Activated CD4-positive, alpha-beta T cell treated with anti-CD3 and anti-CD28 coated beads, Interleukin-2, amount 10 ng/mL, durations not matched to agents 7 days and 5 days (primary cell): ENCODE measurements around the gene APRT. TPM values are rescaled to one million over a fixed set of nuclear protein-coding genes. Genes with fewer than 3 reads are reported as not detected.
"Not testable (repeated sequence)": the region's sequence is repeated elsewhere in the genome, so short reads cannot be mapped to it uniquely, and the experiment has no call there.

Source experiments
- CTCF ChIA-PET: fragments of 350-600 bp; sonication (Branson Sonifier 250); formaldehyde crosslinking; loops from one replicate; lab custom pipeline; 2021; ENCODE audit warnings: antibody characterized with exemption; lab: Charles Lee
- POLR2A ChIA-PET: fragments of 350-600 bp; sonication (Branson Sonifier 250); formaldehyde crosslinking; loops from one replicate; lab custom pipeline; 2021; ENCODE audit warnings: antibody characterized with exemption; lab: Charles Lee
- DNase-seq: peaks from one replicate; pipeline ENCODE4 v3.0.0-alpha.2; 2020
- H3K27ac Mint-ChIP-seq: one replicate; pipeline ENCODE4 v1.8.0; 2021; ENCODE audit warnings: mild to moderate bottlenecking, moderate library complexity, mixed read lengths
- H3K27me3 Mint-ChIP-seq: one replicate; pipeline ENCODE4 v1.8.0; 2021; ENCODE audit warnings: mixed read lengths
- H3K36me3 Mint-ChIP-seq: one replicate; pipeline ENCODE4 v1.8.0; 2021; ENCODE audit warnings: low read depth, mixed read lengths
- H3K4me1 Mint-ChIP-seq: one replicate; pipeline ENCODE4 v1.8.0; 2021; ENCODE audit warnings: mixed read lengths
- H3K4me3 Mint-ChIP-seq: one replicate; pipeline ENCODE4 v1.8.0; 2021; ENCODE audit warnings: mild to moderate bottlenecking, moderate library complexity, mixed read lengths
- H3K9me3 Mint-ChIP-seq: one replicate; pipeline ENCODE4 v1.8.0; 2021; ENCODE audit warnings: mixed read lengths
- total RNA-seq, 2 experiments: library from RNA; stranded (reverse); gene quantifications; one replicate each; pipeline ENCODE4 v1.2.3, GENCODE V29; 2021

Gene APRT
- total RNA-seq, 2 experiments from 2014 or later, result 86.2 to 112 TPM

DNA sequence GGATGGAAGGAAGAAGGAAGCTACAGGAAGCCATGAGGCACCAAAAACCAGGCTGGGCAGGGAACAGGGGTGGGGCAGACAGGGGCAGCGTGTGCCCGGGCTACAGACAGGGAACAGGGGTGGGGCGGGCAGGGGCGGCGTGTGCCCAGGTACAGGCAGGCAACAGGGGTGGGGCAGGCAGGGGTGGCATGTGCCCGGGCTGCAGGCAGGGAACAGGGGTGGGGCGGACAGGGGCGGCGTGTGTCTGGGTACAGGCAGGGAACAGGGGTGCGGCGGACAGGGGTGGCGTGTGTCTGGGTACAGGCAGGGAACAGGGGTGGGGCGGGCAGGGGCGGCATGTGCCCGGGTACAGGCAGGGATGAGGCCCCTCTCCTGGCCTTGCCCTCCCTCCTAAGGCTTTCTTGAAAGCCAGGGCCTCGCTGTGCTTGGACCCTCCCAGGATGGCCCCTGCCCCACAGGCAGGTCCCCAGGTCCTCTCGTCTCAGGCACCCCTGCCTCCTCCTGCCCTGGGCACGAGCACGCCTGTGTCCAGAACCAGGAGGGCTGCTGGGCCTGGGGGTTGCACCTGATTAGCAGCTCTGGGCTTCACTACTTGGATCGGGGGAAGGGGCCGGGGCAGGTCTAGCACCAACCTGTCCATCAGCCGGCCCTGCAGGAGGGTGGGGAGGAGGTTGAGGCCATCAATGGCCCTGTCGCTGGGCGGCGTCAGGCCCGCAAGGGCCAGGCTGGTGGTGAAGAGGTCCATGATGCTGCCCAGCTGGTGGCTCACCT, 14.5 kb upstream of the APRT start:
- no peaks in the 10 kb centered on the region for H3K4me1 Mint-ChIP-seq
- POLR2A ChIA-PET, result no interaction called here

DNA sequence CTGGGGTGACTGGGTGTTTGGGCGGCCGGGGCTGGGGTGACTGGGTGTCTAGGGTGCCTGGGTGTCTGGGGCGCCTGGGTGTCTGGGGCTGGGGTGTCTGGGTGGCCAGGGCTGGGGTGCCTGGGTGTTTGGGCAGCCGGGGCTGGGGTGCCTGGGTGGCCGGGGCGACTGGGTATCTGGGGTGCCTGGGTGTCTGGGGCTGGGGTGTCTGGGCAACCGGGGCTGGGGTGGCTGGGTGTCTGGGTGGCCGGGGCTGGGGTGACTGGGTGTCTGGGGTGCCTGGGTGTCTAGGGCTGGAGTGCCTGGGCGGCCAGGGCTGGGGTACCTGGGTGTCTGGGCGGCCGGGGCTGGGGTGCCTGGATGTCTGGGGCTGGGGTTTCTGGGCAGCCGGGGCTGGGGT, 13.4 kb upstream of the APRT start:
- POLR2A ChIA-PET, result no interaction called here
- Mint-ChIP-seq H3K4me1 (no peaks in the 10 kb centered on the region), H3K27ac (no peak overlapping the region), H3K4me3 (no peak overlapping the region), H3K27me3 (no peaks in the 10 kb centered on the region), H3K9me3 (no peaks in the 10 kb centered on the region), H3K36me3 (no peaks in the 10 kb centered on the region)
- CTCF ChIA-PET, result no interaction called here
- DNase-seq, result no peak

More for the DNA sequence above, 14.5 kb upstream of the APRT start:
- Mint-ChIP-seq H3K4me3 (no peak overlapping the region), H3K27me3 (no peaks in the 10 kb centered on the region), H3K36me3 (no peaks in the 10 kb centered on the region), H3K27ac (no peak overlapping the region), H3K9me3 (no peaks in the 10 kb centered on the region)
- CTCF ChIA-PET, result interaction anchor here (0.6 kb wide), 1 partner anchor 153 kb away, joined by 4 read pairs; no protein-coding TSS in a partner anchor
- DNase-seq, result no peak

DNA sequence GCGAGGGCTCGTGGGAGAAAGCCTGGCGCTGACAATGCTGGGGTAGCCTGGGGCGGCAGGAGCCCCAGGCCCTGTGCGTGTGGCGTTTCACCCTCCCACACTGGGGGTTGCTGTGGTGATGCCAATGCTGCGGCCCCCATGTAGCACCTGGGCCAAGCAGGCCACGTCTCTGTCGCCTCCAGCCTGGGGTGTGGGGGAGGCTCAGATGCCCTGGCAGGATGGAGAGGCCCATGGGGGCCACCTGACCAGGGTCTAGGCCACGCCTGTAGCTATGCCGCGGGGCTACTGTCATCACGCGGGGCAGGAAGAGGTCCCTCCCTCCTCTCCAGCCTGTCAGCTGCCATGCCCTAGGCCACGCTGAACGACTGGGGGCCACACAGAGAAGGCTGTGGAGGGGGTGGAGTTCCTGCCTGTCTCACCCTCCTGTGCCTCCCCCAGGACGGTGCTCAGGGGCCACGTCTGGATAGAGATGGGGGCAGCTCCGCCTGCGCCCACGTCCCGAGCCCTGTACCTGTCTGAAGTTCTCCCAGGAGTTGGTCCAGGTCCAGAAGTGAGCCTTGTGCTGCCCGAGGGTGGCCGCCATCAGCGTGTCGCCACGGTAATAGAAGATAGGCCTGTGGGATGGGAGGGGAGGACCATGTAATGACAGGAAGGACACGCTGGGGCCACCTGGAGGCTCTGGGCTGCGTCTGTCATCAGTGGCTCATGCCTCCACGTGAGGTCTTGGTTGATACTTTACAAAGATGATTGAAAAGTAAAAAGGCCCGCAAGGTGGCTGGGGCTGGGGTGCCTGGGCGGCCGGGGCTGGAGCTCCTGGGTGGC, 12.7 kb upstream of the APRT start:
- H3K4me1 Mint-ChIP-seq, result no peaks in the 10 kb centered on the region
- H3K9me3 Mint-ChIP-seq, result no peaks in the 10 kb centered on the region
- H3K4me3 Mint-ChIP-seq, result no peak overlapping the region
- H3K36me3 Mint-ChIP-seq, result no peaks in the 10 kb centered on the region
- ChIA-PET POLR2A (no interaction called here), CTCF (no interaction called here)
- H3K27me3 Mint-ChIP-seq, result no peaks in the 10 kb centered on the region
- H3K27ac Mint-ChIP-seq, result no peak overlapping the region
- no peak for DNase-seq

DNA sequence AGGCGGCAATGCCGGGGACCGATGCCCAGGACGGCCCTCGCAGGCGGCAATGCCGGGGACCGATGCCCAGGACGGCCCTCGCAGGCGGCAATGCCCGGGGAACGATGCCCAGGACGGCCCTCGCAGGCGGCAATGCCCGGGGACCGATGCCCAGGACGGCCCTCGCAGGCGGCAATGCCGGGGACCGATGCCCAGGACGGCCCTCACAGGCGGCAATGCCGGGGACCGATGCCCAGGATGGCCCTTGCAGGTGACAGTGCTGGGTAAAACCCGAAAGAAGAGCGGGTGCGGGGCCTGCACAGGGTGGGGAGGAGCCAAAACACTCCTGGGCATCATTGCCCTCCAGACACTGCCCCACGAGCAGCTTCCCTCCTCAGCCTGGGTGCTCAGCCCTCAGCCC, 11.9 kb upstream of the APRT start:
- H3K27ac Mint-ChIP-seq, DNase-seq, H3K4me1 Mint-ChIP-seq, CTCF ChIA-PET, H3K36me3 Mint-ChIP-seq, H3K9me3 Mint-ChIP-seq, POLR2A ChIA-PET, H3K27me3 Mint-ChIP-seq, H3K4me3 Mint-ChIP-seq: not testable (repeated sequence)

DNA sequence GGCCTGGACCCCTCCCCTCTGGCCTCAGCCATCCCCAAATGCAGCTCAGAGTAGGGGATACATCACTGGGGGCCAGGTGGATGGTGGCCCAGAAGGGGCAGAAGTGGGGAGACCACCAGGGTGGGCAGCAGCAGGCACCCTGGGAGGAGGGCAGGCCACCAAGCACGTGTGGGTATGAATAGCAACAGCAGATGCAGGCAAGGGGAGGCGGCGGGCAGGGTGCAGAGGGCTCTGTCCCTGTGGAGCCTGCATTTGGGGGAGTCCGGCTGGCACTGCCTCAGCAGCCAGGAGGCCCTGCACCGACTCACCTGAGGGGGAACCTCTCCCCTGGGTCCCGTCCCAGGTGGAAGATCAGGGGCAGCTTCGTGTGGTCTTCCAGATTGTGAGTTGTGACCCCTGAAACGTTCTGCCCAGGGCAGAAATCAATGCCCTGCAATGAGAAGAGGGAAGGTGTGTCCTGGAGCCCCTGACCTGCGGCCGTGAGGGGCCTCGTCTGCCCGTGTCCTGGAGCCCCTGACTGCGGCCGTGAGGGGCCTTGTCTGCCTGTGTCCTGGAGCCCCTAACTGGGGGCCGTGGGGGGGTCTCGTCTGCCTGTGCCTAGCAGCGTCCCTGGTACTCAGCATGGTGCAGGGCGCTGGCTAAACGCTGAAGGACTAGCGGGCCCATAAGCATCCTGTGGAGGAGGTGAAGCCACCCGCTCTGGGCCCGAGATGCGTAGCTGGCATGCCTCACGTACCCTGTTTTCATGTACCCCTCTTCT, 10.7 kb upstream of the APRT start:
- H3K4me1 Mint-ChIP-seq, result no peaks in the 10 kb centered on the region
- ChIA-PET POLR2A (no interaction called here), CTCF (interaction anchor here (0.6 to 1.5 kb wide), 2 partner anchors 10 to 12 kb away, joined by 4 read pairs; partner anchors contain the start of gene APRT)
- no peak overlapping the region for H3K27ac Mint-ChIP-seq
- no peaks in the 10 kb centered on the region for H3K9me3 Mint-ChIP-seq
- H3K4me3 Mint-ChIP-seq, result no peak overlapping the region
- no peaks in the 10 kb centered on the region for H3K36me3 Mint-ChIP-seq
- H3K27me3 Mint-ChIP-seq, result no peaks in the 10 kb centered on the region
- no peak for DNase-seq

DNA sequence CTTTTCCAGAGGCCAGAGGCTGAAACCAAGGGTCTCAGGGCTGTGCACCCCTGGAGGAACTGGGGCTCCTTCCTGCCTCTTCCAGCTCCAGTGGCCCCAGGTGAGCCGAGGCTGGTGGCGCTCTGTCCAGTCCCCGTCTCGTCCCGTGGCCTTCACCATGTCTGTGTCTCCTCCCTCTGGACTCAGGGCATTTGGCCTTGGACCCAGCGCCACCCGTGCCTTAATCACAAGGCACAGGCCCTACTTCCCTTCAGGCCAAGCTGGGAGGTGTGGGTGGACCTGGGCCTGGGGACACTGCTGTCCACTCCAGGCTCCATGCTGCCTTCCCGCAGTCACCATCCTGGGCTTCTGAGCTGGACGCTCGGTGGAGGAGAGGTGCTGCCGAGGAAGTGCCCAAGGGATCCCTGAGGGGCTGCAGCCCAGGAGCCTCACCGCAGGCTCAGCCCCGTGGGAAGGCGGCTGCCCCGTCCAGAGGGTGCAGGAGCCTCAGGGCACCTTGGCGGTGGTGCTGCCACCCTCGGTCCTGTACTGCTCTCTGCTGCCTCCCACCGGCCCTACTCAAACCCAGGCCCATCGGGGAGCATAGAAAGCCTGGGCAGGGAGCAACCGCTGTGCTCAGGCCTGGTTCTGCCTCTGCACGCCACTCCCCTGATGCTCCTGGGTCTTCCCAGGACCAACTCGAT, 9.6 kb upstream of the APRT start:
- H3K36me3 Mint-ChIP-seq, result no peaks in the 10 kb centered on the region
- no peak overlapping the region for H3K27ac Mint-ChIP-seq
- DNase-seq, result no peak
- H3K9me3 Mint-ChIP-seq, result no peaks in the 10 kb centered on the region
- no peaks in the 10 kb centered on the region for H3K27me3 Mint-ChIP-seq
- H3K4me3 Mint-ChIP-seq, result no peak overlapping the region
- ChIA-PET POLR2A (interaction anchor here (0.7 kb wide), 1 partner anchor 230 kb away, joined by 3 read pairs; no protein-coding TSS in a partner anchor), CTCF (interaction anchor here (1.5 kb wide), 1 partner anchor 9 kb away, joined by 4 read pairs; the partner anchor contains the start of gene APRT)
- H3K4me1 Mint-ChIP-seq, result no peaks in the 10 kb centered on the region

DNA sequence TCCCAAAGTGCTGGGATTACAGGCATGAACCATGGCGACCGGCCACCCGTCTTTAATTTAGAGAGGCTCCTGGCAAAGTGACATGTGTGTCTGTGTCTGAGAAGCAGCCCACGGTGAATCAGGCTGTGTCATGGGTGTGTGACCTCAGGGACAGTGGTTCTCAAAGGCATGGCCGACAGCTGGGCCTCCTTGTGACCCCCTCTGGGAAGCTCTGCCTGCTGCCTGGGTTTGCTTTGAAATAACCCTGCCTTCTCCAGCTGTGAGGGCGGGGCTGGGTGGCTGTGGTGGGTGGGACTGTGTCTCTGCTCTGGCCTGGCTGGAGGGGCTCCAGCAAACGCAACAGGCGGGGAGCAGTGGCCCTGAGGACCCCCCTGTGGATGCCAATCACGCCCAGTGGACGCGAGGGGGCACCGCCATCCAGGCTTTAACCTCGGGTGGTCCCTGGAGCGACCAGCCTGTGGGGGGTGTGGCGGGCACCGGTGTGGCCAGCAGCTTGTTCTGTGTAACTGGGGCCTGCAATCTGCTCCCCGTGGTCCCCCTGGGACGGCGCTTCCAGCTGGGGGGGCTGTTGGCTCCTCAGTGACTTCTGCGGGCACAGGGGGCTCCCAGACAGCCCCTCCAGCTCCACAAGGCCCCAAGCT, 8.8 kb upstream of the APRT start:
- POLR2A ChIA-PET, result interaction anchor here (0.7 kb wide), 1 partner anchor 231 kb away, joined by 3 read pairs; no protein-coding TSS in a partner anchor
- Mint-ChIP-seq H3K9me3 (no peaks in the 10 kb centered on the region), H3K36me3 (no peaks in the 10 kb centered on the region), H3K4me3 (no peak overlapping the region), H3K27ac (no peak overlapping the region), H3K4me1 (no peaks in the 10 kb centered on the region), H3K27me3 (no peaks in the 10 kb centered on the region)
- CTCF ChIA-PET, result interaction anchor here (1.5 to 2.0 kb wide), 2 partner anchors 8 to 37 kb away, joined by 4 to 7 read pairs; partner anchors contain the start of genes APRT, GALNS and TRAPPC2L
- DNase-seq, result no peak

DNA sequence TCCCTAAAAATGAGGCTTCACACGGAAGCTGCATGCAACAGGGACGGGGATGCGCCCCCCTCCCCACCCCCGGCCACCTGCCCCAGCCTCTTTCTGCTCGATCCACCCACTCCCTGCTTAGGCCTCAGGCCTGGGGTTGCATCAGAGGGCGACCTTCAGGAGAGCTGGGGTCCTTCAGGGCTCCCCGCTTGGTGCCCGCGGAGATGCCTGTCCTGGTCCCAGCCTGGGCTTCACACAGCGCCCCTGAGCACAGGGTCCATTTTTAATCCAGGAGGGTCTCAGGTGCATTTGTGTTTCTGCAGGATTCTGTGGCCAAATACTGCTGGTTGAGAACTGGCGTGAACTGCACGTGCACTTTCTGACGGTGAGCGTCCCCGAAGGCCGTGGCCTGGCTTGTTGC, 7.4 kb upstream of the APRT start:
- no peaks in the 10 kb centered on the region for H3K4me1 Mint-ChIP-seq
- H3K27me3 Mint-ChIP-seq, result no peaks in the 10 kb centered on the region
- H3K27ac Mint-ChIP-seq, result no peak overlapping the region
- ChIA-PET CTCF (interaction anchor here (1.1 to 2.0 kb wide), 2 partner anchors 10 to 38 kb away, joined by 3 to 7 read pairs; partner anchors contain the start of genes GALNS and TRAPPC2L), POLR2A (no interaction called here)
- no peak for DNase-seq
- H3K36me3 Mint-ChIP-seq, result no peaks in the 10 kb centered on the region
- H3K4me3 Mint-ChIP-seq, result no peak overlapping the region
- no peaks in the 10 kb centered on the region for H3K9me3 Mint-ChIP-seq

DNA sequence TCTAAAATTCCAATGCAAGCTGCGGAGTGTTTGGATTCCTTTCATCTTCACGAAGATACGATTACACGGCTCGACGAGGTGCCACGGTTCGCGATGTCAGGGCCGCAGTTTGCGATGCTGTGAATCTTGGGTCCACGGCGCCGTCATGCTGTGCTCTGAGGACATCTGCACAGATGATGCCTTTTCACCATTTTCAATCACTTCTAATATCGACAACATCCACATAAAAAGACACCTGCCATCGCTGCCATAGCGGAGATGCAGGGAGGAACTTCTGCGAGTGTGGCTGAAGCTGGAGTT, 6.8 kb upstream of the APRT start:
- DNase-seq, result no peak
- no peaks in the 10 kb centered on the region for H3K9me3 Mint-ChIP-seq
- no peaks in the 10 kb centered on the region for H3K27me3 Mint-ChIP-seq
- H3K27ac Mint-ChIP-seq, result no peak overlapping the region
- no peaks in the 10 kb centered on the region for H3K4me1 Mint-ChIP-seq
- no peaks in the 10 kb centered on the region for H3K36me3 Mint-ChIP-seq
- POLR2A ChIA-PET, result no interaction called here
- CTCF ChIA-PET, result interaction anchor here (1.1 kb wide), 1 partner anchor 9 kb away, joined by 3 read pairs; no protein-coding TSS in a partner anchor
- no peak overlapping the region for H3K4me3 Mint-ChIP-seq

DNA sequence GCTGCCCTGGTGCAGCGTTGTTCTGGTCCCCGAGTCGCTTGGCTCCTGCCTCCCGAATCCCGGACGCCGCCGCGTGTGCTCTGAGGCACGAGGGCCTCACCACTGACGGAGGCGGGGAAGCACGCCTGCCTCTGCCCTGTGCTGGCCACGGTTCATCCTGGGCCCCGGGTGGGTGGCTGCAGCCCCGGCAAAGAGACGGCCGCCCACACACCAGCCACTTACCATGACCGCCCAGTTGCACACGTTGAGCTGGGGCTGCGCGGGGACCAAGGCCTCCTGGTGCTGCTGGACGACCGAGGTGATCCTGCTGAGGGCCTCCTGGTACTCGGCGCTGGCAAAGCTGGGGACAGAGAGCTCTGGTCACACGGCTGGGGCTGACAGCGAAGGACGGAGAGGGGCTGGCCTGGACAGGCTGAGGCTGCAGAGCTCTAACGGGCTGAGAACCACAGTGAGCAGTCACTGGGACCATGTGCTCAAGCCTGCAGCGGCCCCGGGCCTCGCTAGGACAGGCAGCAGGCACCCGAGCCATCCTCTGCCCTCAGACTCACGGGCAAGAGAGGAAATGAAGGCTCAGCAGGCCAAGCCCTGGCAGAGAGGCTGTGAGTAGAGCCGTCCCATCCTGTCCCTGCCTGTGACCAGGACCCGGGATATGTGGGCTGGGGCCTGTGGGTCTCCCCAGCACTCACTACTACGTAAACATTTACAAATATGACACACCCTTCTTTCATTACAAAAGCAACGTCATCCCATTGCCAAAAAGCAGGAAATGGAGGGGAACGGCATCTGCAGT, 6.3 kb upstream of the APRT start:
- no peaks in the 10 kb centered on the region for H3K36me3 Mint-ChIP-seq
- DNase-seq, result no peak
- no peak overlapping the region for H3K4me3 Mint-ChIP-seq
- H3K27ac Mint-ChIP-seq, result no peak overlapping the region
- no peaks in the 10 kb centered on the region for H3K9me3 Mint-ChIP-seq
- no peaks in the 10 kb centered on the region for H3K4me1 Mint-ChIP-seq
- H3K27me3 Mint-ChIP-seq, result no peaks in the 10 kb centered on the region
- POLR2A ChIA-PET, result no interaction called here
- CTCF ChIA-PET, result interaction anchor here (1.1 kb wide), 2 partner anchors 8 to 245 kb away, joined by 3 read pairs; no protein-coding TSS in a partner anchor
